K562 (cell line): ENCODE results near the gene PMIS2. TPM values are rescaled to one million over a fixed set of nuclear protein-coding genes. Genes with fewer than 3 reads are reported as not detected.

ENCODE experiments used
- polyA plus RNA-seq, 8 experiments: library from polyadenylated mRNA; depleted of rRNA in 4 of 8; stranded (reverse) in 5 of 8; unstranded in 3 of 8; fragments of >200 nt; fragmentation: Nextera tagmentation in 2 of 8; fragmentation: Illumina TruSeq in 1 of 8; extraction: Ambion mirVana in 2 of 8; extraction: Trizol in 1 of 8; gene quantifications; 2 replicates each; pipeline versions ENCODE4 v1.2.1 to v1.2.3, GENCODE V29; 2011 to 2014; ENCODE audit warnings: inconsistent platforms in 1 of 8, missing spikeins in 1 of 8
- total RNA-seq, 7 experiments: library from RNA; depleted of rRNA in 6 of 7; stranded (reverse); fragments of >200 nt in 6 of 7; fragmentation: Illumina TruSeq in 2 of 7; extraction: Trizol in 2 of 7; gene quantifications; 2 replicates each; pipeline versions ENCODE4 v1.2.1 to v1.2.3, GENCODE V29; 2011 to 2021; ENCODE audit warnings: low replicate concordance in 1 of 7

The PMIS2 gene
- total and polyA plus RNA-seq, 9 of the 15 experiments (the other 6 are each of a cell fraction or from before 2014, with no cell fraction given): not detected

Other genes starting within 250 kb of the PMIS2 start
Only the 7 nearest of the 25 such genes appear.
- gene SBSN, start 57.9 kb upstream of the PMIS2 start, total RNA-seq (2014; rRNA removed): 0.05 TPM in 1 of 2 replicates, not detected in the other
- not detected in 2 replicates for gene SBSN, start 57.9 kb upstream of the PMIS2 start, total RNA-seq (2014; rRNA removed; fragmentation: Illumina TruSeq; extraction: Trizol)
- gene SBSN, start 57.9 kb upstream of the PMIS2 start, total RNA-seq (2015; rRNA removed; fragmentation: Illumina TruSeq; extraction: Trizol): not detected in 2 replicates
- gene SBSN, start 57.9 kb upstream of the PMIS2 start, total RNA-seq (2021): not detected in 2 replicates
- not detected in 2 replicates for gene SBSN, start 57.9 kb upstream of the PMIS2 start, polyA plus RNA-seq (2011; rRNA removed)
- gene SBSN, start 57.9 kb upstream of the PMIS2 start, polyA plus RNA-seq (2014; fragmentation: Illumina TruSeq; extraction: Trizol): not detected in 2 replicates
- not detected for gene SBSN, start 57.9 kb upstream of the PMIS2 start, polyA plus RNA-seq (2014; fragmentation: Nextera tagmentation; extraction: Ambion mirVana)
- not detected in 2 replicates for gene SBSN, start 57.9 kb upstream of the PMIS2 start, polyA plus RNA-seq (2014; rRNA removed)
- gene GAPDHS, start 52.7 kb upstream of the PMIS2 start, total RNA-seq (2014; rRNA removed): not detected in 2 replicates
- not detected in 2 replicates for gene GAPDHS, start 52.7 kb upstream of the PMIS2 start, total RNA-seq (2014; rRNA removed; fragmentation: Illumina TruSeq; extraction: Trizol)
- gene GAPDHS, start 52.7 kb upstream of the PMIS2 start, total RNA-seq (2015; rRNA removed; fragmentation: Illumina TruSeq; extraction: Trizol): not detected in 2 replicates
- not detected in 2 replicates for gene GAPDHS, start 52.7 kb upstream of the PMIS2 start, total RNA-seq (2021)
- gene GAPDHS, start 52.7 kb upstream of the PMIS2 start, polyA plus RNA-seq (2011; rRNA removed): 0.08 TPM in 1 of 2 replicates, not detected in the other
- gene GAPDHS, start 52.7 kb upstream of the PMIS2 start, polyA plus RNA-seq (2014; fragmentation: Illumina TruSeq; extraction: Trizol): not detected in 2 replicates
- gene GAPDHS, start 52.7 kb upstream of the PMIS2 start, polyA plus RNA-seq (2014; fragmentation: Nextera tagmentation; extraction: Ambion mirVana): not detected
- 0.12 TPM in 1 of 2 replicates, not detected in the other for gene GAPDHS, start 52.7 kb upstream of the PMIS2 start, polyA plus RNA-seq (2014; rRNA removed)
- 161 and 202 TPM in 2 replicates for gene TMEM147, start 40.5 kb upstream of the PMIS2 start, total RNA-seq (2014; rRNA removed)
- gene TMEM147, start 40.5 kb upstream of the PMIS2 start, total RNA-seq (2014; rRNA removed; fragmentation: Illumina TruSeq; extraction: Trizol): 101 and 120 TPM in 2 replicates
- 124 and 134 TPM in 2 replicates for gene TMEM147, start 40.5 kb upstream of the PMIS2 start, total RNA-seq (2015; rRNA removed; fragmentation: Illumina TruSeq; extraction: Trizol)
- 142 and 162 TPM in 2 replicates for gene TMEM147, start 40.5 kb upstream of the PMIS2 start, total RNA-seq (2021)
- gene TMEM147, start 40.5 kb upstream of the PMIS2 start, polyA plus RNA-seq (2011; rRNA removed): 189 and 205 TPM in 2 replicates
- gene TMEM147, start 40.5 kb upstream of the PMIS2 start, polyA plus RNA-seq (2014; fragmentation: Illumina TruSeq; extraction: Trizol): 156 and 158 TPM in 2 replicates
- 10 to 100 TPM; 73.8 to 78.2 TPM for gene TMEM147, start 40.5 kb upstream of the PMIS2 start, polyA plus RNA-seq (2014; fragmentation: Nextera tagmentation; extraction: Ambion mirVana)
- 194 and 231 TPM in 2 replicates for gene TMEM147, start 40.5 kb upstream of the PMIS2 start, polyA plus RNA-seq (2014; rRNA removed)
- not detected in 2 replicates for gene ATP4A, start 22.5 kb upstream of the PMIS2 start, total RNA-seq (2014; rRNA removed)
- not detected in 2 replicates for gene ATP4A, start 22.5 kb upstream of the PMIS2 start, total RNA-seq (2014; rRNA removed; fragmentation: Illumina TruSeq; extraction: Trizol)
- gene ATP4A, start 22.5 kb upstream of the PMIS2 start, total RNA-seq (2015; rRNA removed; fragmentation: Illumina TruSeq; extraction: Trizol): not detected in 2 replicates
- gene ATP4A, start 22.5 kb upstream of the PMIS2 start, total RNA-seq (2021): not detected in 2 replicates
- gene ATP4A, start 22.5 kb upstream of the PMIS2 start, polyA plus RNA-seq (2011; rRNA removed): 0.12 and 0.15 TPM in 2 replicates
- gene ATP4A, start 22.5 kb upstream of the PMIS2 start, polyA plus RNA-seq (2014; fragmentation: Illumina TruSeq; extraction: Trizol): not detected in 2 replicates
- not detected for gene ATP4A, start 22.5 kb upstream of the PMIS2 start, polyA plus RNA-seq (2014; fragmentation: Nextera tagmentation; extraction: Ambion mirVana)
- gene ATP4A, start 22.5 kb upstream of the PMIS2 start, polyA plus RNA-seq (2014; rRNA removed): not detected in 2 replicates
- 34.1 and 42.5 TPM in 2 replicates for gene HAUS5, start 26.6 kb downstream of the PMIS2 start, total RNA-seq (2014; rRNA removed)
- 9.0 and 10.9 TPM in 2 replicates for gene HAUS5, start 26.6 kb downstream of the PMIS2 start, total RNA-seq (2014; rRNA removed; fragmentation: Illumina TruSeq; extraction: Trizol)
- gene HAUS5, start 26.6 kb downstream of the PMIS2 start, total RNA-seq (2015; rRNA removed; fragmentation: Illumina TruSeq; extraction: Trizol): 11.3 and 12.1 TPM in 2 replicates
- gene HAUS5, start 26.6 kb downstream of the PMIS2 start, total RNA-seq (2021): 38.1 and 41.3 TPM in 2 replicates
- 14.2 and 19.9 TPM in 2 replicates for gene HAUS5, start 26.6 kb downstream of the PMIS2 start, polyA plus RNA-seq (2011; rRNA removed)
- 14.8 and 20.5 TPM in 2 replicates for gene HAUS5, start 26.6 kb downstream of the PMIS2 start, polyA plus RNA-seq (2014; fragmentation: Illumina TruSeq; extraction: Trizol)
- 1 to 10 TPM; 3.5 to 4.1 TPM for gene HAUS5, start 26.6 kb downstream of the PMIS2 start, polyA plus RNA-seq (2014; fragmentation: Nextera tagmentation; extraction: Ambion mirVana)
- 37.8 and 38.3 TPM in 2 replicates for gene HAUS5, start 26.6 kb downstream of the PMIS2 start, polyA plus RNA-seq (2014; rRNA removed)
- 132 and 171 TPM in 2 replicates for gene RBM42, start 42.9 kb downstream of the PMIS2 start, total RNA-seq (2014; rRNA removed)
- gene RBM42, start 42.9 kb downstream of the PMIS2 start, total RNA-seq (2014; rRNA removed; fragmentation: Illumina TruSeq; extraction: Trizol): 12.7 and 20.7 TPM in 2 replicates
- 46.4 and 51.5 TPM in 2 replicates for gene RBM42, start 42.9 kb downstream of the PMIS2 start, total RNA-seq (2015; rRNA removed; fragmentation: Illumina TruSeq; extraction: Trizol)
- 145 and 149 TPM in 2 replicates for gene RBM42, start 42.9 kb downstream of the PMIS2 start, total RNA-seq (2021)
- 31.8 and 46.6 TPM in 2 replicates for gene RBM42, start 42.9 kb downstream of the PMIS2 start, polyA plus RNA-seq (2011; rRNA removed)
- gene RBM42, start 42.9 kb downstream of the PMIS2 start, polyA plus RNA-seq (2014; fragmentation: Illumina TruSeq; extraction: Trizol): 32.4 and 69.0 TPM in 2 replicates
- 1 to 10 TPM; 5.7 to 8.2 TPM for gene RBM42, start 42.9 kb downstream of the PMIS2 start, polyA plus RNA-seq (2014; fragmentation: Nextera tagmentation; extraction: Ambion mirVana)
- 96.7 and 123 TPM in 2 replicates for gene RBM42, start 42.9 kb downstream of the PMIS2 start, polyA plus RNA-seq (2014; rRNA removed)
- 3.0 and 3.5 TPM in 2 replicates for gene ETV2, start 55.6 kb downstream of the PMIS2 start, total RNA-seq (2014; rRNA removed)
- 0.11 TPM in 1 of 2 replicates, not detected in the other for gene ETV2, start 55.6 kb downstream of the PMIS2 start, total RNA-seq (2014; rRNA removed; fragmentation: Illumina TruSeq; extraction: Trizol)
- gene ETV2, start 55.6 kb downstream of the PMIS2 start, total RNA-seq (2015; rRNA removed; fragmentation: Illumina TruSeq; extraction: Trizol): 0.57 and 1.2 TPM in 2 replicates
- gene ETV2, start 55.6 kb downstream of the PMIS2 start, total RNA-seq (2021): 2.9 and 3.7 TPM in 2 replicates
- gene ETV2, start 55.6 kb downstream of the PMIS2 start, polyA plus RNA-seq (2011; rRNA removed): 0.22 and 0.33 TPM in 2 replicates
- gene ETV2, start 55.6 kb downstream of the PMIS2 start, polyA plus RNA-seq (2014; fragmentation: Illumina TruSeq; extraction: Trizol): 0.55 and 2.6 TPM in 2 replicates
- under 1 TPM; 0.11 to 0.13 TPM for gene ETV2, start 55.6 kb downstream of the PMIS2 start, polyA plus RNA-seq (2014; fragmentation: Nextera tagmentation; extraction: Ambion mirVana)
- gene ETV2, start 55.6 kb downstream of the PMIS2 start, polyA plus RNA-seq (2014; rRNA removed): 2.4 and 2.6 TPM in 2 replicates